ENCODE data around the gene RIBC1. TPM values are rescaled to one million over a fixed set of nuclear protein-coding genes. Genes with fewer than 3 reads are reported as not detected.
A peak's percentile ranks its signal among the peaks of the same experiment; 100 is the strongest.

Gene RIBC1
- 1 to 10 TPM in 1 of 2 experiments, under 1 TPM in 1; 0.91 to 1.1 TPM for total RNA-seq

DNA sequence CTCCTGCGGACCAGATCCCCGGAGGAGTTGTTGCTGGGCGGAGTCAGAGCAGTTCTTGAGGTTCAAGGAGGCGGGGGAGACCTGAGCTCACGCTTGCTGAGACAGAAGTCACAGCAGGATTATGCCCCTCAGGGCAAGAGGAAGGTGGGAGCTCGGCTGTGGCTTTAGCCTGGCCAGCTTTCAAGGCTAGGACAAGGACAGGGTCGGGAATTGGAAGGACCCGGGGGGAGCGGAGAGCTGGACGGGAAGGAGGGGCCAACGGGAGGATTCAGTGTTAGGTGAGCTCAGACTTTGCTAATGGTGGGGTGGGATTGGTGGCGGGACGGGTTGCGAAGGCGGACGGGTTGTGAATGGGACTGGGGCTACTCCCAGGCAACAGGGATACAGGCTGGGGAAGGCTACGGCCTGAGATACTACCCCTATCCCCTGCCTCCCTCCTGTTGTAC lies at the start of gene RIBC1:
TSS of gene RIBC1 (plus strand) at position 13 of the 446 bp plus-strand sequence. CDS start 3,404 bp downstream, outside the sequence.
- Mint-ChIP-seq H3K4me1 (ENCODE audit: low read depth) (peaks cover 22% of the 10 kb centered on the region), H3K27ac (peak within 1 kb of the TSS; percentile 99), H3K4me3 (peak within 1 kb of the TSS; percentile 95), H3K27me3 (ENCODE audit: low read depth) (no peaks in the 10 kb centered on the region), H3K9me3 (ENCODE audit: insufficient read depth) (no peaks in the 10 kb centered on the region), H3K36me3 (ENCODE audit: low read depth) (peaks cover 16% of the 10 kb centered on the region)
- ChIA-PET CTCF (interaction anchor here (0.7 to 2.8 kb wide), 6 partner anchors 13 to 110 kb away, joined by 3 to 11 read pairs (median 6); no protein-coding TSS in a partner anchor), POLR2A (interaction anchor here (0.6 to 2.3 kb wide), 15 partner anchors 8 to 263 kb away, joined by 3 to 23 read pairs (median 4); partner anchors contain the start of genes HSD17B10 and HUWE1)
- DNase-seq: no peak
- no peak for ATAC-seq

DNA sequence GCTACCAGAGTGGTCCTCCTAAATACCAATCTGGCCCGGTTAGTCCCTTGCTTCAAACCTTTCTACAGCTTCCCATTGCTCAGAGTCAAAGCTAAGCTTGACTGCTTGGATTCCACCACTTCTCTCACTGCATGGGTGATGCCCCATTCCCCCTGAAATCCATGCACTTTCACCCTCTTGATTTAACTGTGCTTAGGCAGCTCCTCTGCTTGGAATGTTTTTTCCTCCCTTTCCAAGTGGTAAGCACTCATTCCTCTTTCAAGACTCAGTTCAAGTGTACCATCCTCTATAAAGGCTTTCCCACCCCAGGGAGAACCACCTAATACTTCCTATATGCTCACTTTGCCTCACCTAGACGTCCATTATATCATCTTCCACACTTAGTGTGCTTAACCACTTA lies 49.4 kb upstream of the RIBC1 start:
- CTCF ChIA-PET: no interaction called here

DNA sequence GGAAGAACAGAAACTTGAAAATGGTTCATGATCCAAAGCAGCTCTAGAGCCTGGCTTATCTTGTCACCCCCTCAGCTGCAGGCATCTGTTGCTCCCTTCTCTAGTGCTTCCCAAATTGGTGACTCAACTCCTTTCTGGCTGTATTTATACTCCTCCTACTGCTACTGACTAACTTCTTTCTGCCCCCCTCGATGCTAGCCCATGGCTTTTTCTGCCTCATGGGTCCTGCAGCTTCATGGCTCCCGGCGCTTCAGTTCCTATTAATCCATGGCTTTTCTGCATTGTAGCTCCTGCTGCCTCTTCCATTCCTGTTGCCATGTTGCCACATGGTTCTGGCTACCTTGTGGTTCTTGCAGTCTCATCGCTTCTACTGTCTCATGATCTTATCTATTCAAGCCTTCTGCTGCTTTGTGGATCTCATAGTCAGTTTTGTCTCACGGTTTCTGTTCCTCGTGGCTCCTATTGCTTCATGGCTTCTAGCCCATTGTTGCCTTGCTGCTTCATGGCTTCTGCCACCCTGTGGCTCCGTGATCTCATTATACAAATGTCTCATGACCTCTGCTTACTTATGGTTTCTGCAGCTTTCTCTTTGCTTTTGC lies 48.4 kb upstream of the RIBC1 start:
- no peaks in the 10 kb centered on the region for H3K27me3 Mint-ChIP-seq (ENCODE audit: low read depth)
- no peak overlapping the region for H3K27ac Mint-ChIP-seq
- H3K9me3 Mint-ChIP-seq (ENCODE audit: insufficient read depth): no peaks in the 10 kb centered on the region
- H3K4me3 Mint-ChIP-seq: no peak overlapping the region
- CTCF ChIA-PET: interaction anchor here (0.8 to 1.3 kb wide), 3 partner anchors 72 to 90 kb away, joined by 3 read pairs; no protein-coding TSS in a partner anchor
- ATAC-seq: no peak
- peaks cover 6% of the 10 kb centered on the region for H3K4me1 Mint-ChIP-seq (ENCODE audit: low read depth)
- POLR2A ChIA-PET: interaction anchor here (1.2 kb wide), 1 partner anchor 64 kb away, joined by 3 read pairs; no protein-coding TSS in a partner anchor
- H3K36me3 Mint-ChIP-seq (ENCODE audit: low read depth): peaks cover 9% of the 10 kb centered on the region
- no peak for DNase-seq

More for the DNA sequence above, 49.4 kb upstream of the RIBC1 start:
- POLR2A ChIA-PET: no interaction called here
- no peak for DNase-seq
- no peak for ATAC-seq
- Mint-ChIP-seq H3K4me3 (no peak overlapping the region), H3K4me1 (ENCODE audit: low read depth) (peaks cover 6% of the 10 kb centered on the region), H3K27me3 (ENCODE audit: low read depth) (no peaks in the 10 kb centered on the region), H3K9me3 (ENCODE audit: insufficient read depth) (no peaks in the 10 kb centered on the region), H3K27ac (no peak overlapping the region), H3K36me3 (ENCODE audit: low read depth) (peaks cover 6% of the 10 kb centered on the region)

DNA sequence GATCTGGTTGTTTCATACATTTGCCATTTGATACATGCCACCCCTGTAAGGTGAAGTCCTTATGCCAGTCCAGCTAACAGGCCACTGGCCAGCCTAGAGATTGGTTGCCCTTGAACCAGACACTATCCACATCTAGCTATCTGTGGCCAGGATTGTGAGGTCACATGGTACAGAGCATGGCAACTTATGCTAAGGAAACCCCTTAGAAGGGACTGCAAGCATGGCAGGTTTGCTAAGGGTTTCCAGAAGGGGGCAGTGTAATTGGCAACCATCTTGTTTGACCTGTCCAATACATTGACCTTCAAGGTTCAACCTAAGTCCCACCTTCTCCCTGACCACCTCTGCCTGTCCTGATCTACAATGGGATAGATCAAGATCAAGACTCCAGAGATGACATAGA lies 47.8 kb upstream of the RIBC1 start:
- POLR2A ChIA-PET: interaction anchor here (1.2 kb wide), 1 partner anchor 64 kb away, joined by 3 read pairs; no protein-coding TSS in a partner anchor
- no peaks in the 10 kb centered on the region for H3K27me3 Mint-ChIP-seq (ENCODE audit: low read depth)

DNA sequence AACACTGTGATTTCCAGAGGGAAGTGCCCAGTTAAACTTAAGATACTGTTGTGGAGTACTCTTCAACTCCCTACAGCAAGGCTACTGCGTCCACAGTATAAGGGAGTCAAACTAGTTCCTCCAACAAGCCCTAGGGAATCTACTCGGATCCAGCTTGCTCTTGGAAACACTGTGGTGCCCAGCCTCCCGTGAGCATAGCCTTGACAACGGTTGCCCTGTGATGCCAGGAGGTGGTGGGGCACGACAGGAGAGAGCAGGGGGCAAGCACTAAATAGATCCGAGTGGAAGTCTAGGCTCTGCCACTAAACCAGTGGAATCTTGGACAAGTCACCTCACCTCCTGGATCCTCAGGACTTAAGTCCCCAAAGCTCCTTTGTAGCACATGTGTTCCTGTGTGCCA lies 45.8 kb upstream of the RIBC1 start:
- ChIA-PET POLR2A (no interaction called here), CTCF (interaction anchor here (1.2 kb wide), 1 partner anchor 120 kb away, joined by 3 read pairs; no protein-coding TSS in a partner anchor)
- DNase-seq (no peak), ATAC-seq (no peak)
- no peaks in the 10 kb centered on the region for H3K9me3 Mint-ChIP-seq (ENCODE audit: insufficient read depth)
- peaks cover 27% of the 10 kb centered on the region for H3K36me3 Mint-ChIP-seq (ENCODE audit: low read depth)
- H3K4me3 Mint-ChIP-seq: no peak overlapping the region
- peaks cover 2% of the 10 kb centered on the region for H3K4me1 Mint-ChIP-seq (ENCODE audit: low read depth)
- H3K27me3 Mint-ChIP-seq (ENCODE audit: low read depth): no peaks in the 10 kb centered on the region
- no peak overlapping the region for H3K27ac Mint-ChIP-seq

More for the DNA sequence above, 47.8 kb upstream of the RIBC1 start:
- peaks cover 6% of the 10 kb centered on the region for H3K4me1 Mint-ChIP-seq (ENCODE audit: low read depth)
- ATAC-seq: no peak
- no peak for DNase-seq
- H3K27ac Mint-ChIP-seq: no peak overlapping the region
- no peaks in the 10 kb centered on the region for H3K9me3 Mint-ChIP-seq (ENCODE audit: insufficient read depth)
- H3K36me3 Mint-ChIP-seq (ENCODE audit: low read depth): peaks cover 15% of the 10 kb centered on the region
- H3K4me3 Mint-ChIP-seq: no peak overlapping the region
- CTCF ChIA-PET: interaction anchor here (0.8 to 1.3 kb wide), 3 partner anchors 71 to 91 kb away, joined by 3 read pairs; no protein-coding TSS in a partner anchor

DNA sequence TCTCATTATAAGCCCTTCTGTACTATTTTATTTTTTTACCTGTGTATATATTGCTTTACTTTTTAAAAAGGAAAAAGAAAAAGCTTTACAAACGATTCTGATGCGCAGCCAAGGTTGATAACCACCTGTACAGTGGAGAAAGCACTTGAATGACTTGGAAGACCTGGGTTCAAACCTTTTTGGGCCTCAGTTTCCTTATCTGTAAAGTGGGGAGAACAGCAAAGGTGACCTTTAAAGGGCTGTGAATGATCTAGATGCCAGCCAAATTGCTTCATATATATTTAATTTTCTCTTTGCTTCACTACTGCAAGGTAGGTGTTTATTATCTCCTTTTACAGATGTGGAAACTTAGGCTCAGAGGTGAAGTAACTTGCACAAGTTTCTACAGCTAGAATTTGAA lies 45.2 kb upstream of the RIBC1 start:
- ChIA-PET CTCF (interaction anchor here (1.2 to 1.7 kb wide), 2 partner anchors 64 to 119 kb away, joined by 3 to 7 read pairs; no protein-coding TSS in a partner anchor), POLR2A (no interaction called here)
- H3K27me3 Mint-ChIP-seq (ENCODE audit: low read depth): no peaks in the 10 kb centered on the region
- DNase-seq: no peak
- H3K4me3 Mint-ChIP-seq: no peak overlapping the region
- H3K4me1 Mint-ChIP-seq (ENCODE audit: low read depth): no peaks in the 10 kb centered on the region
- H3K27ac Mint-ChIP-seq: no peak overlapping the region
- no peaks in the 10 kb centered on the region for H3K9me3 Mint-ChIP-seq (ENCODE audit: insufficient read depth)
- no peak for ATAC-seq
- H3K36me3 Mint-ChIP-seq (ENCODE audit: low read depth): peaks cover 31% of the 10 kb centered on the region

DNA sequence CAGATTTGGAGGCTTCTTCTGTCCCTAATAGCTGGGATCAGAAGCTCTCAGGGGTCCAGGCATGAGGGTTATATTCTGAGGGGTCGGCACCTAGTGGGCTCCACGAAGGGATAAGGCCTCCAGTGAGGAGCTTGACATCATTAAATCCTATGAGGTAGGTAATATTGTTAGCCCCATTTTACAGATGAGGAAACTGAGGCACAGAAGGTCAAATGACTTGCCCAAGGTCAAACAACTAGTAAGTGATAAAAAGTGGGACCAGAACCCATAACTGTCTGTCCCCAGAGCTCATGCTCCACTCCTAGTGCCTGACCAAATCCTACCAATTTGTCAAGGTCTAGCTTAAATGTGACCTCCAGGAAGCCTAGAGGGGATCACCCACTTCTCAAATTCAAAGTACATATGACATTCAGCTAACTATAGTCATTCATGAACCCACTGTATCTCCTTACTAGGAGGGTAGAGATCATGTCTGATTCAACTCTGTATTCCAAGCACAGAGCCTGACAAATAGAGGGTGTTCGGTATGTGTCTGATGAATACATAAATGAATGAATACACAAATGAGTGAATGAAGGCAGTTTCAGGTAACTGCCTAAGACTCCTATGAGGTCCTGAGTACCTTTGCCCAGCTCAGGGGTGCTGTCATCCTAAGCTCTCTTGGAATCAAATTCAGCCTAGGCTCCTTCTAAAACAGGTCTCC lies 43.5 kb upstream of the RIBC1 start:
- peaks cover 40% of the 10 kb centered on the region for H3K36me3 Mint-ChIP-seq (ENCODE audit: low read depth)
- ChIA-PET CTCF (interaction anchor here (1.0 to 1.7 kb wide), 3 partner anchors 57 to 66 kb away, joined by 3 to 7 read pairs (median 3); no protein-coding TSS in a partner anchor), POLR2A (interaction anchor here (1.4 kb wide), 1 partner anchor 43 kb away, joined by 4 read pairs; the partner anchor contains the start of genes RIBC1 and SMC1A)
- ATAC-seq (no peak), DNase-seq (no peak)
- H3K27me3 Mint-ChIP-seq (ENCODE audit: low read depth): no peaks in the 10 kb centered on the region
- H3K9me3 Mint-ChIP-seq (ENCODE audit: insufficient read depth): no peaks in the 10 kb centered on the region
- no peak overlapping the region for H3K4me3 Mint-ChIP-seq
- no peak overlapping the region for H3K27ac Mint-ChIP-seq
- no peaks in the 10 kb centered on the region for H3K4me1 Mint-ChIP-seq (ENCODE audit: low read depth)

DNA sequence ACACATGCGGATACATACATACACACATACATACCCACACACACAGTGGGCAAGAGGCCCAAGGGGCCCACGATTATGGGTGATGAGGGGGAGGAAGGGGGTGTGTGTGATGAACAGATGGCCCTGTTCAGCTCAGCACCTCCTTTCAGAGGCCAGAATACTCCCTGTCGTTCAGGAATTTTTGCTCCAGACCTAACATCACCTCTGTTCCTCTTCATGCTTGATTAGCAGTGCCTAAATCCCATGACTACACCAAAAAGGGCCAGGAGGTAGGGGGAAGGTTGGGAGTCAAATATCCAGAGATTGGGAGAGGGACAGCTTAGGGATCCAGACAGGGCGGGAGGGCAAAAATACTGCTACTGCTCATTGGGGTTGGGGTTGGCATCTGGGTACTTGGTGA lies 42.9 kb upstream of the RIBC1 start:
- CTCF ChIA-PET: no interaction called here
- Mint-ChIP-seq H3K4me3 (no peak overlapping the region), H3K9me3 (ENCODE audit: insufficient read depth) (no peaks in the 10 kb centered on the region), H3K4me1 (ENCODE audit: low read depth) (no peaks in the 10 kb centered on the region), H3K36me3 (ENCODE audit: low read depth) (peaks cover 40% of the 10 kb centered on the region), H3K27me3 (ENCODE audit: low read depth) (no peaks in the 10 kb centered on the region), H3K27ac (no peak overlapping the region)
- POLR2A ChIA-PET: interaction anchor here (1.4 kb wide), 1 partner anchor 42 kb away, joined by 4 read pairs; the partner anchor contains the start of genes RIBC1 and SMC1A
- no peak for DNase-seq
- no peak for ATAC-seq

DNA sequence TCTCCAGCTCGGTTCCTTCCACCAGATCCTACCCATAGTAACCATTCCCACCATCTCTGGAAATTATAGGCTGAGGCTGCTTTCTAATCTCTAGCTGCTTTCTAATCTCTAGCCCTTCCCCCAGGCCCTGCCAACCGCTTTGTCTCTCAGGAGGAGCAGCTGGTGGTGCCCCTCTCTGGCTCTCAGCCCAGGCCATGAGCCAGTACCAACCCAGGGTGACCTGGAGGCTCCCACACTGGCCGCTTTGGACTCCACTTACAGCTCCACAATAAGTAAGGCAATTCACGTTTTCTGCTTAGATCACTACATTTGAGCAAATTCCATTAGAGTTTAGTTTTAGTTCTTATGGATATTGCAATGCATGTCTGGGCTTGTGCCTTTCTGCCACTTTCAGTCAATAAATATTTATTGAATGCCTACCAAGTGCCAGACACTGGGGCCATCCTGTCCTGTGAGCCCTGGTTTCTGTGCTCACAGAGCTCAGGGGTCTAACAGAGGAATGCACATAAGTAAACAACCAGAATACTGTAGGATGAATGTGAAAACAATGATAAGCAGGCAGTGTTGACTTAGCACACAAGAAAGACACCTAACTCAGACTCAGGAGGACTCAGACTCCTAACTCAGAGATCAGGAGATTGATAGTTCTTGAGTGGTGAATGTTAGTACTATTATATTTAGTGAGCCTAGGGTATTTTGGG lies 39.1 kb upstream of the RIBC1 start:
- Mint-ChIP-seq H3K4me1 (ENCODE audit: low read depth) (no peaks in the 10 kb centered on the region), H3K27ac (no peak overlapping the region), H3K36me3 (ENCODE audit: low read depth) (peaks cover 40% of the 10 kb centered on the region), H3K27me3 (ENCODE audit: low read depth) (no peaks in the 10 kb centered on the region), H3K4me3 (no peak overlapping the region), H3K9me3 (ENCODE audit: insufficient read depth) (no peaks in the 10 kb centered on the region)
- ATAC-seq (no peak), DNase-seq (no peak)
- POLR2A ChIA-PET: no interaction called here
- CTCF ChIA-PET: interaction anchor here (1.0 kb wide), 1 partner anchor 38 kb away, joined by 3 read pairs; no protein-coding TSS in a partner anchor

DNA sequence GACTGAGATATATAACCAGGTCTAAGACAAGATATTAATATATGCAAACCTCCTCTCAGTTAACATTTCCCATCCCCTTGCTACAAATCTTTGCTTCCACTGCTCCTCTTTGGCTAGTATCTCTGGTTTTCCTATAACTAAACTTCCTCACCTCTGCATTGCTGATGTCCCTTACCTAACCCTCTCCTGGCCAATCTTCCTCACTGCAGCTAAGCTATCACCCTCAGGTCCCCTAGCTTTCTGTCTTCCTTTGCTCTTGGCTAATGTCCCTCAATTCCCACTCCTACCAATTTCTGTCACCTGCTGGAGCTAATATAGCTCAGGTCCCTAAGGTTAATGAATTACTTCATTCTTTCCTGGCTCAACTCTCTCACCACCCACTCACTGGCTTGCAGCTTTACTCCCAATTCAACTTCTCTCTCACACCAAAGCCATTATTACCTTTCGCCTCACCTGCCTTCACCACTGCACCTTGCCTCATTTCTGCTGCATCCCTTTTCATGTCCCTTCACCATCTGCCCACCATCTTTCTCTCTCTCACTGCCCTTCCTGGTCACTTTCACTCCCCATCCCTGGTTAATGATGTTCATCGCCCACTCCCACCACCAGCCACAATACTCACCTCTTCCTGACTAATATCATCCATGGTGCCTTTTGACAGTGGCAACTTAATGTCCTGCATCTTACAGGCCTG lies 26.9 kb upstream of the RIBC1 start:
- Mint-ChIP-seq H3K36me3 (ENCODE audit: low read depth) (peaks cover 37% of the 10 kb centered on the region), H3K27ac (peak overlapping the region; percentile 56), H3K27me3 (ENCODE audit: low read depth) (no peaks in the 10 kb centered on the region), H3K9me3 (ENCODE audit: insufficient read depth) (no peaks in the 10 kb centered on the region), H3K4me1 (ENCODE audit: low read depth) (no peaks in the 10 kb centered on the region), H3K4me3 (no peak overlapping the region)
- DNase-seq (no peak), ATAC-seq (no peak)
- POLR2A ChIA-PET: interaction anchor here (1.5 kb wide), 1 partner anchor 26 kb away, joined by 4 read pairs; no protein-coding TSS in a partner anchor
- CTCF ChIA-PET: interaction anchor here (1.0 to 1.3 kb wide), 2 partner anchors 20 to 79 kb away, joined by 3 read pairs; no protein-coding TSS in a partner anchor

DNA sequence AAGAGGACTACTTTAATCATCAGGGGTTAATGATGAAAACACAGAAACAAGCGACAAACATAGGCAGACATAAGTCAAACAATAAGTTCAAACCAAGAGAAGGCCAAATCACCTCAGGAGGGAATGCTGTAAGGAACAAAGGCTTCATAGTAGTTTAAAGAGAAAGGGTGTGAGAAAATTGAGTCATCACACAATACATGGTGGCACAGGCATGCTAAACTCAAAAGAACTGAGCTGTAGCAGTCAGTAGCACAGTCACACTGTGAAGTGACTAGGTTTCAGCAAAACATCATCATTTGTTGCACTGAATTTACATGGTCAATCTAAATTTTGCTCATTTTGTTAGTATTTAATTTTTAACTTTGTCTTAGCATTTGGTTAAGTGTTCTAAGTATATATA lies 24.5 kb upstream of the RIBC1 start:
- Mint-ChIP-seq H3K27ac (no peak overlapping the region), H3K36me3 (ENCODE audit: low read depth) (peaks cover 37% of the 10 kb centered on the region), H3K4me1 (ENCODE audit: low read depth) (no peaks in the 10 kb centered on the region), H3K4me3 (no peak overlapping the region), H3K27me3 (ENCODE audit: low read depth) (no peaks in the 10 kb centered on the region), H3K9me3 (ENCODE audit: insufficient read depth) (no peaks in the 10 kb centered on the region)
- DNase-seq (no peak), ATAC-seq (no peak)
- ChIA-PET CTCF (no interaction called here), POLR2A (no interaction called here)

All from activated CD8-positive, alpha-beta T cell treated with anti-CD3 and anti-CD28 coated beads, Interleukin-2, amount 10 ng/mL, durations not matched to agents 7 days and 5 days (primary cell).